Astrocyte (in vitro differentiated cells and primary cell): ENCODE results near the gene SPOCK1. TPM values are rescaled to one million over a fixed set of nuclear protein-coding genes. Genes with fewer than 3 reads are reported as not detected.
A peak's percentile ranks its signal among the peaks of the same experiment; 100 is the strongest.

Source experiments
- DNase-seq: peaks from one replicate; pipeline ENCODE4 v3.0.0-alpha.2; 2010; ENCODE audit warnings: low read depth
- FAIRE-seq: peaks from 2 replicates; lab custom pipeline; 2011; peaks lifted over from hg19 to GRCh38; lab: Jason Lieb, UNC
- H2AFZ ChIP-seq: 2 replicates; pipeline ENCODE4 v1.6.0; 2012; ENCODE audit warnings: low read depth, low read length, inconsistent platforms
- H3K27ac ChIP-seq: 2 replicates; pipeline ENCODE4 v1.5.1; 2011; ENCODE audit warnings: low read depth, low read length, inconsistent platforms
- H3K27me3 ChIP-seq: 2 replicates; pipeline ENCODE4 v1.6.0; 2011; ENCODE audit warnings: low read length, inconsistent platforms; ENCODE audit not compliant: insufficient read depth
- H3K36me3 ChIP-seq: 2 replicates; pipeline ENCODE4 v1.5.1; 2011; ENCODE audit warnings: low read length, inconsistent platforms; ENCODE audit not compliant: insufficient read depth
- H3K4me1 ChIP-seq: 2 replicates; pipeline ENCODE4 v1.5.1; 2011; ENCODE audit warnings: low read length, inconsistent platforms; ENCODE audit not compliant: insufficient read depth
- H3K4me2 ChIP-seq: 2 replicates; pipeline ENCODE4 v1.6.0; 2012; ENCODE audit warnings: low read length, inconsistent platforms
- H3K4me3 ChIP-seq: 2 replicates; pipeline ENCODE4 v1.5.1; 2011; ENCODE audit warnings: low read depth, mild to moderate bottlenecking, low read length, inconsistent platforms; ENCODE audit not compliant: insufficient read depth
- H3K79me2 ChIP-seq: 2 replicates; pipeline ENCODE4 v1.6.0; 2012; ENCODE audit warnings: mild to moderate bottlenecking, low read length, inconsistent platforms; ENCODE audit not compliant: insufficient read depth
- H3K9ac ChIP-seq: 2 replicates; pipeline ENCODE4 v1.6.0; 2012; ENCODE audit warnings: mild to moderate bottlenecking, low read length, inconsistent platforms
- H3K9me3 ChIP-seq: 2 replicates; pipeline ENCODE4 v1.5.1; 2012; ENCODE audit warnings: low read depth, mild to moderate bottlenecking, low read length, inconsistent platforms; ENCODE audit not compliant: insufficient read depth
- H4K20me1 ChIP-seq: 2 replicates; pipeline ENCODE4 v1.6.0; 2012; ENCODE audit warnings: low read length, inconsistent platforms; ENCODE audit not compliant: insufficient read depth
- H3K27ac Mint-ChIP-seq: one replicate; pipeline ENCODE4 v1.8.0; 2021; ENCODE audit warnings: mild to moderate bottlenecking, mixed read lengths; ENCODE audit not compliant: unreplicated experiment
- H3K27me3 Mint-ChIP-seq: one replicate; pipeline ENCODE4 v1.8.0; 2021; ENCODE audit warnings: low read depth, mixed read lengths; ENCODE audit not compliant: unreplicated experiment
- H3K36me3 Mint-ChIP-seq: one replicate; pipeline ENCODE4 v1.8.0; 2021; ENCODE audit warnings: low read depth, mixed read lengths; ENCODE audit not compliant: unreplicated experiment
- H3K4me1 Mint-ChIP-seq: one replicate; pipeline ENCODE4 v1.8.0; 2021; ENCODE audit warnings: low read depth, mixed read lengths; ENCODE audit not compliant: unreplicated experiment
- H3K4me3 Mint-ChIP-seq: one replicate; pipeline ENCODE4 v1.8.0; 2021; ENCODE audit warnings: mild to moderate bottlenecking, moderate library complexity, mixed read lengths; ENCODE audit not compliant: unreplicated experiment
- H3K9me3 Mint-ChIP-seq: one replicate; pipeline ENCODE4 v1.8.0; 2021; ENCODE audit warnings: mild to moderate bottlenecking, mixed read lengths; ENCODE audit not compliant: unreplicated experiment
- CTCF ChIP-seq: IDR thresholded peaks from 2 replicates; pipeline ENCODE4 v1.5.1; 2011; ENCODE audit warnings: low read depth, mild to moderate bottlenecking, inconsistent platforms, low read length, moderate library complexity; ENCODE audit not compliant: insufficient read depth
- EZH2 ChIP-seq: IDR thresholded peaks from 2 replicates; pipeline ENCODE4 v1.6.1; 2012; ENCODE audit warnings: mild to moderate bottlenecking, low read length, inconsistent platforms; ENCODE audit not compliant: insufficient read depth
- total RNA-seq: library from RNA; stranded (reverse); gene quantifications from 2 replicates; pipeline ENCODE4 v1.2.1, GENCODE V29; 2021

Gene SPOCK1
- total RNA-seq, 1 donor from 2014 or later = 53.5 TPM

GRCh38 chr5:137488974-137489373 lies 10.2 kb downstream of the SPOCK1 start:
- H3K4me1 ChIP-seq = peaks cover 51% of the 10 kb centered on the region
- H3K27ac ChIP-seq = no peak overlapping the region
- no peaks in the 10 kb centered on the region for H3K9me3 ChIP-seq
- no peak overlapping the region for H3K4me2 ChIP-seq
- peaks cover 2% of the 10 kb centered on the region for H3K27me3 Mint-ChIP-seq
- no peaks in the 10 kb centered on the region for H3K36me3 ChIP-seq
- no peak overlapping the region for H3K9ac ChIP-seq
- H3K79me2 ChIP-seq = peaks cover 71% of the 10 kb centered on the region
- peaks cover 4% of the 10 kb centered on the region for H3K4me1 Mint-ChIP-seq
- no peaks in the 10 kb centered on the region for H3K27me3 ChIP-seq
- FAIRE-seq (no peak), DNase-seq (no peak)
- no peak overlapping the region for H3K4me3 Mint-ChIP-seq
- H2AFZ ChIP-seq = no peak overlapping the region
- no peak overlapping the region for H3K27ac Mint-ChIP-seq
- no peaks in the 10 kb centered on the region for H3K9me3 Mint-ChIP-seq
- H4K20me1 ChIP-seq = no peaks in the 10 kb centered on the region
- TF ChIP-seq CTCF (no peak), EZH2 (no peak)
- no peaks in the 10 kb centered on the region for H3K36me3 Mint-ChIP-seq
- no peak overlapping the region for H3K4me3 ChIP-seq

DNA sequence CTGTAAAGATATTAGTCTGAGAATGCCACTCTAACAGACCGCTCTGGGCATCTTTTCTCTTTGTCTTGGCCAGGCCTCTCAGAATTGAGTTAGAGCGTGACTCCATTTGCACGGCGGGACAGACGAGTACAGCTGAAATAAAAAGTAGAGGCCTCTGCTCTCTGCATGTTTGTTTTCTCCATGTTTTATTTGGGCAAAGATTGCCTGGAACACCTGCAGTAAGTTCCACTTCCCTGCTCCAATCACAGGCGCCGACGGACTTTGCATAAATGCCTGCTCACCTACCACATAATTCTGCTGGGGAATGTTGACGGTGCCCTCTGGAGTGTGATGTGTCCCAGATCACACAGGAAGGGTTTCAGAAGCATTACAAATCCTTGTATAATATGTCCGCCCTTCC lies 10.6 kb downstream of the SPOCK1 start:
- H3K4me1 ChIP-seq = peaks cover 51% of the 10 kb centered on the region
- no peak overlapping the region for H3K4me3 Mint-ChIP-seq
- no peaks in the 10 kb centered on the region for H3K36me3 Mint-ChIP-seq
- TF ChIP-seq CTCF = no peak
- no peak for TF ChIP-seq EZH2
- no peak overlapping the region for H2AFZ ChIP-seq
- no peak overlapping the region for H3K4me3 ChIP-seq
- H3K9me3 Mint-ChIP-seq = no peaks in the 10 kb centered on the region
- H3K9ac ChIP-seq = no peak overlapping the region
- FAIRE-seq (no peak), DNase-seq (no peak)
- peaks cover 71% of the 10 kb centered on the region for H3K79me2 ChIP-seq
- no peak overlapping the region for H3K27ac ChIP-seq
- H4K20me1 ChIP-seq = no peaks in the 10 kb centered on the region
- no peaks in the 10 kb centered on the region for H3K27me3 ChIP-seq
- peaks cover 4% of the 10 kb centered on the region for H3K4me1 Mint-ChIP-seq
- H3K27me3 Mint-ChIP-seq = peaks cover 2% of the 10 kb centered on the region
- H3K4me2 ChIP-seq = no peak overlapping the region
- H3K27ac Mint-ChIP-seq = no peak overlapping the region
- no peaks in the 10 kb centered on the region for H3K9me3 ChIP-seq
- no peaks in the 10 kb centered on the region for H3K36me3 ChIP-seq

GRCh38 chr5:137487600-137487999 lies 11.5 kb downstream of the SPOCK1 start:
- no peaks in the 10 kb centered on the region for H3K36me3 Mint-ChIP-seq

More at GRCh38 chr5:137487600-137487999, 11.5 kb downstream of the SPOCK1 start:
- peak; percentile 94 for DNase-seq
- FAIRE-seq = peak; percentile 95
- TF ChIP-seq EZH2 (no peak), CTCF (no peak)
- Mint-ChIP-seq H3K27me3 (peaks cover 2% of the 10 kb centered on the region), H3K4me1 (peaks cover 4% of the 10 kb centered on the region), H3K4me3 (no peak overlapping the region), H3K27ac (no peak overlapping the region), H3K9me3 (no peaks in the 10 kb centered on the region)
- Histone ChIP-seq H3K4me2 (peak overlapping the region; percentile 37), H3K4me3 (no peak overlapping the region), H3K27me3 (no peaks in the 10 kb centered on the region), H3K27ac (peak overlapping the region; percentile 80), H3K9me3 (no peaks in the 10 kb centered on the region), H3K9ac (peak overlapping the region; percentile 14), H3K36me3 (no peaks in the 10 kb centered on the region), H4K20me1 (no peaks in the 10 kb centered on the region), H2AFZ (no peak overlapping the region), H3K4me1 (peaks cover 45% of the 10 kb centered on the region), H3K79me2 (peaks cover 69% of the 10 kb centered on the region)
